ENCODE measurements around the gene DPH6.

GRCh38 chr15:35535365-35535916 is 10.5 kb downstream of the DPH6 start:
- no peak for TF ChIP-seq CTCF (conservative IDR thresholded peaks at IDR 0.05; ENCODE audit: low read depth, low read length)
- no peak for TF ChIP-seq EZH2 (IDR thresholded peaks at IDR 0.05; ENCODE audit: borderline replicate concordance, low read depth, low read length, poor library complexity, severe bottlenecking)

Data from A673 (cell line).